Endothelial cell of umbilical vein (primary cell): Measurements from ENCODE around the gene HDAC4. TPM values are rescaled to one million over a fixed set of nuclear protein-coding genes. Genes with fewer than 3 reads are reported as not detected.

Experiments
- BruUV-seq: library from RNA; stranded (reverse); fragments of 400-500 nt; replicated peaks from 2 replicates; lab custom pipeline; 2021; lab: Mats Ljungman, UMichigan
- CTCF ChIA-PET: fragments of 300-600, 350-600 bp; sonication (Branson Sonifier 250); formaldehyde crosslinking; loops from one replicate; lab custom pipeline; 2021; ENCODE audit warnings: antibody characterized with exemption, inconsistent platforms; lab: Charles Lee
- POLR2A ChIA-PET: fragments of 300-600, 350-600 bp; sonication (Branson Sonifier 250); formaldehyde crosslinking; loops from one replicate; lab custom pipeline; 2021; ENCODE audit warnings: antibody characterized with exemption, inconsistent platforms; lab: Charles Lee
- DNase-seq: peaks from one replicate; pipeline ENCODE4 v3.0.0-alpha.2; 2011; ENCODE audit warnings: low read depth, low spot score
- FAIRE-seq: peaks from 2 replicates; lab custom pipeline; 2011; peaks lifted over from hg19 to GRCh38; lab: Jason Lieb, UNC
- H2AFZ ChIP-seq: 2 replicates; pipeline ENCODE4 v1.6.0; 2012; ENCODE audit warnings: low read depth, low read length, control low read depth, inconsistent platforms
- H3K27ac ChIP-seq: 2 replicates; pipeline ENCODE4 v1.5.1; 2011; ENCODE audit warnings: low read depth, mild to moderate bottlenecking, control low read depth, low read length, moderate library complexity; ENCODE audit not compliant: insufficient read depth
- H3K27me3 ChIP-seq, 2 experiments: 2 replicates each; pipeline versions ENCODE4 v1.6.0 to v1.6.1; 2011; ENCODE audit warnings: low read length in 2 of 2, mixed read lengths in 1 of 2; ENCODE audit not compliant: control insufficient read depth in 2 of 2, insufficient read depth in 2 of 2
- H3K36me3 ChIP-seq, 2 experiments: 2 replicates in 1 of 2; 3 replicates in 1 of 2; pipeline ENCODE4 v1.5.1; 2011; ENCODE audit warnings: low read length in 2 of 2, mild to moderate bottlenecking in 1 of 2, moderate library complexity in 1 of 2; ENCODE audit not compliant: control insufficient read depth in 2 of 2, insufficient read depth in 2 of 2; ENCODE audit errors: extremely low read depth in 1 of 2
- H3K4me1 ChIP-seq: 3 replicates; pipeline ENCODE4 v1.5.1; 2011; ENCODE audit warnings: mild to moderate bottlenecking, low read length; ENCODE audit not compliant: control insufficient read depth, insufficient read depth; ENCODE audit errors: extremely low read depth
- H3K4me2 ChIP-seq: 2 replicates; pipeline ENCODE4 v1.6.1; 2011; ENCODE audit warnings: low read length, control low read depth, mixed read lengths; ENCODE audit not compliant: insufficient read depth
- H3K4me3 ChIP-seq, 3 experiments: fragments of 200-600 bp in 1 of 3; sonication (generic), shearing (Covaris generic) in 1 of 3; replicated peaks in 1 of 3; 2 replicates each; pipeline ENCODE4 v1.5.1; 2011 to 2016; ENCODE audit warnings: control low read depth in 3 of 3, low read length in 3 of 3, mild to moderate bottlenecking in 2 of 3, inconsistent platforms in 1 of 3, low read depth in 1 of 3, moderate library complexity in 1 of 3; ENCODE audit not compliant: insufficient read depth in 1 of 3
- H3K79me2 ChIP-seq: 2 replicates; pipeline ENCODE4 v1.6.0; 2012; ENCODE audit warnings: low read length, inconsistent platforms; ENCODE audit not compliant: control insufficient read depth, insufficient read depth
- H3K9ac ChIP-seq: replicated peaks from 2 replicates; pipeline ENCODE3; 2011; ENCODE audit warnings: low read length, control low read depth; ENCODE audit not compliant: insufficient read depth; ENCODE audit errors: extremely low read depth
- H3K9me1 ChIP-seq: replicated peaks from 3 replicates; pipeline ENCODE4 v1.6.0; 2011; ENCODE audit warnings: mild to moderate bottlenecking, low read length; ENCODE audit not compliant: control insufficient read depth, insufficient read depth; ENCODE audit errors: extremely low read depth
- H3K9me3 ChIP-seq: replicated peaks from 2 replicates; pipeline ENCODE4 v1.5.1; 2012; ENCODE audit warnings: low read length, inconsistent platforms; ENCODE audit not compliant: control insufficient read depth, insufficient read depth
- H4K20me1 ChIP-seq: replicated peaks from 2 replicates; pipeline ENCODE3; 2011; ENCODE audit warnings: mild to moderate bottlenecking, low read length; ENCODE audit not compliant: control insufficient read depth, insufficient read depth; ENCODE audit errors: extremely low read depth
- CTCF ChIP-seq, 2 donors: IDR thresholded peaks; 1 replicate in 1 of 2; 2 replicates in 1 of 2; pipeline ENCODE4 v1.5.1; 2011; ENCODE audit warnings: low read length in 2 of 2, mild to moderate bottlenecking in 2 of 2, moderate library complexity in 2 of 2, control low read depth in 1 of 2, inconsistent platforms in 1 of 2, low read depth in 1 of 2; ENCODE audit not compliant: insufficient read depth in 1 of 2; ENCODE audit errors: extremely low read depth in 1 of 2
- EZH2 ChIP-seq: IDR thresholded peaks from 2 replicates; pipeline ENCODE4 v1.6.1; 2012; ENCODE audit warnings: borderline replicate concordance, low read depth, mild to moderate bottlenecking, moderate library complexity, low read length, inconsistent platforms; ENCODE audit not compliant: severe bottlenecking
- FOS ChIP-seq: IDR thresholded peaks from 2 replicates; pipeline ENCODE4 v1.6.1; 2011; ENCODE audit warnings: mild to moderate bottlenecking, low read length, moderate library complexity, borderline replicate concordance; ENCODE audit not compliant: insufficient read depth
- JUN ChIP-seq: IDR thresholded peaks from 2 replicates; pipeline ENCODE4 v1.6.1; 2011; ENCODE audit warnings: borderline replicate concordance, low read depth; ENCODE audit not compliant: insufficient read length, insufficient read depth
- MAX ChIP-seq: IDR thresholded peaks from 2 replicates; pipeline ENCODE4 v1.6.1; 2011; ENCODE audit not compliant: insufficient read depth, insufficient read length
- MYC ChIP-seq: IDR thresholded peaks from one replicate; pipeline ENCODE4 v1.6.1; 2011; ENCODE audit warnings: mild to moderate bottlenecking, low read depth, low read length
- POLR2A ChIP-seq: IDR thresholded peaks from 2 replicates; pipeline ENCODE4 v1.6.1; 2012; ENCODE audit warnings: low read depth, mild to moderate bottlenecking, control low read depth, low read length
- dilution Hi-C: fragments of 300-500 bp; cut with MboI; formaldehyde crosslinking; loops from one replicate; pipeline ENCODE4 v1.15.0; 2019; ENCODE audit warnings: low sequenced_read_pairs; ENCODE audit not compliant: extremely low pct_ligation_motif_present
- intact Hi-C: fragments of 100-400 bp; cut with micrococcal nuclease; formaldehyde crosslinking; loops from one replicate; pipeline ENCODE4 v1.10.0; 2022
- polyA plus RNA-seq, 4 experiments: library from polyadenylated mRNA; depleted of rRNA in 3 of 4; stranded (reverse) in 3 of 4; unstranded in 1 of 4; fragments of >200 nt; gene quantifications; 2 replicates each; pipeline versions ENCODE4 v1.2.1 to v1.2.3, GENCODE V29; 2011 to 2012; ENCODE audit warnings: missing spikeins in 1 of 4
- total RNA-seq: library from RNA; stranded (reverse); gene quantifications from 2 replicates; pipeline ENCODE4 v1.2.3, GENCODE V29; 2021

HDAC4 gene
- total and polyA plus RNA-seq, 2 donors (not counting 3 experiments of a cell fraction or from before 2014, with no cell fraction given): 13.4 to 33.0 TPM

- FAIRE-seq (no peak), DNase-seq (no peak)
- H3K27me3 ChIP-seq: no peaks in the 10 kb centered on the region
- H3K9ac ChIP-seq: no peak overlapping the region
- H2AFZ ChIP-seq: no peak overlapping the region
- dilution Hi-C loops (no loop called here), intact Hi-C loops (no loop called here)
- TF ChIP-seq CTCF (IDR thresholded peaks at IDR 0.05; ENCODE audit: extremely low read depth in 1 of 2, insufficient read depth in 1 of 2, low read depth in 1 of 2, low read length in 2 of 2) (no peak), MYC (no peak), EZH2 (no peak), JUN (no peak), POLR2A (no peak), FOS (no peak), MAX (no peak)
- no peaks in the 10 kb centered on the region for H4K20me1 ChIP-seq
- H3K4me2 ChIP-seq: no peak overlapping the region
- H3K9me3 ChIP-seq: no peaks in the 10 kb centered on the region
- H3K27ac ChIP-seq: no peak overlapping the region
- no peaks in the 10 kb centered on the region for H3K79me2 ChIP-seq
- no peak overlapping the region for H3K4me3 ChIP-seq
- peaks cover 0 to 2% of the 10 kb centered on the region in 2 experiments for H3K36me3 ChIP-seq
- ChIA-PET CTCF (no interaction called here), POLR2A (no interaction called here)
- no peaks in the 10 kb centered on the region for H3K9me1 ChIP-seq
- no peaks in the 10 kb centered on the region for H3K4me1 ChIP-seq
- BruUV-seq: no TSS peak
Observed at GRCh38 chr2:239194731-239195317, 206.0 kb downstream of the HDAC4 start.
